BJ (cell line): Measurements from ENCODE around the gene RAB27A. TPM values are rescaled to one million over a fixed set of nuclear protein-coding genes. Genes with fewer than 3 reads are reported as not detected.

Experiments used
- CTCF ChIA-PET: fragments of 350-600 bp; formaldehyde crosslinking; extraction: SDS; loops from one replicate; lab custom pipeline; 2021; ENCODE audit warnings: antibody characterized with exemption, inconsistent platforms; lab: Yijun Ruan, JAX
- POLR2A ChIA-PET: fragments of 300-600 bp; sonication (Branson Sonifier 250); formaldehyde crosslinking; extraction: SDS; loops from one replicate; lab custom pipeline; 2021; ENCODE audit warnings: antibody characterized with exemption; lab: Charles Lee
- DNase-seq: peaks from one replicate; pipeline ENCODE4 v3.0.0-alpha.2; 2011; ENCODE audit warnings: low read depth
- H3K27me3 ChIP-seq: 2 replicates; pipeline ENCODE4 v1.6.0; 2011; ENCODE audit warnings: low read length; ENCODE audit not compliant: control insufficient read depth, insufficient read depth
- H3K36me3 ChIP-seq: 2 replicates; pipeline ENCODE4 v1.5.1; 2011; ENCODE audit warnings: low read length; ENCODE audit not compliant: control insufficient read depth, insufficient read depth
- H3K4me3 ChIP-seq: 2 replicates; pipeline ENCODE4 v1.5.1; 2011; ENCODE audit warnings: low read depth, mild to moderate bottlenecking, control low read depth, low read length
- polyA plus RNA-seq: library from polyadenylated mRNA; depleted of rRNA; stranded (reverse); fragments of >200 nt; gene quantifications from 2 replicates; pipeline ENCODE4 v1.2.3, GENCODE V29; 2011
- TF ChIP-seq, protein P1 (sequence below): IDR thresholded peaks from 2 replicates; pipeline ENCODE4 v1.5.1; 2011; ENCODE audit warnings: low read depth, mild to moderate bottlenecking, control low read depth, inconsistent platforms, low read length, moderate library complexity; ENCODE audit not compliant: insufficient read depth

RAB27A gene
- polyA plus RNA-seq, 1 experiment: 12.1 TPM

DNA sequence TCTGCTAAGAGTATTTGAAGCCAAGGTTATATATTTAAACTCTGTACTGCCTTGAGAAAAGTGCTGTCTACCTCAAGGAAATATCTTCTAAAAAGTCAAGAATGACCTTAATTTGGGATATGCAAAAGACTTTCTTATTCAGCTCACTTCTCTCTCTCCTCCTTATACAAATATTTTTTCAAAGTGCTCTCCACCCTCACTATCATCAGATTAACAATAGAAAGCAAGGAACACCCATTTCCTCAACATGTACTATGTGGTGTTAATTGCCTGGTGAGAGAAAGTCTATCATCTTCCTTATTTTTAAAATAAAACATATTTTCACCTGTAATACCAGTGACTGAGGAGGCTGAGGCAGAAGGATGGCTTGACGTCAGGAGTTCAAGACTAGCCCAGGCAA lies 48.4 kb downstream of the RAB27A start:
- CTCF ChIA-PET: interaction anchor here (0.9 to 1.0 kb wide), 2 partner anchors 9 to 49 kb away, joined by 3 read pairs; no protein-coding TSS in a partner anchor
- TF ChIP-seq, protein P1, sequence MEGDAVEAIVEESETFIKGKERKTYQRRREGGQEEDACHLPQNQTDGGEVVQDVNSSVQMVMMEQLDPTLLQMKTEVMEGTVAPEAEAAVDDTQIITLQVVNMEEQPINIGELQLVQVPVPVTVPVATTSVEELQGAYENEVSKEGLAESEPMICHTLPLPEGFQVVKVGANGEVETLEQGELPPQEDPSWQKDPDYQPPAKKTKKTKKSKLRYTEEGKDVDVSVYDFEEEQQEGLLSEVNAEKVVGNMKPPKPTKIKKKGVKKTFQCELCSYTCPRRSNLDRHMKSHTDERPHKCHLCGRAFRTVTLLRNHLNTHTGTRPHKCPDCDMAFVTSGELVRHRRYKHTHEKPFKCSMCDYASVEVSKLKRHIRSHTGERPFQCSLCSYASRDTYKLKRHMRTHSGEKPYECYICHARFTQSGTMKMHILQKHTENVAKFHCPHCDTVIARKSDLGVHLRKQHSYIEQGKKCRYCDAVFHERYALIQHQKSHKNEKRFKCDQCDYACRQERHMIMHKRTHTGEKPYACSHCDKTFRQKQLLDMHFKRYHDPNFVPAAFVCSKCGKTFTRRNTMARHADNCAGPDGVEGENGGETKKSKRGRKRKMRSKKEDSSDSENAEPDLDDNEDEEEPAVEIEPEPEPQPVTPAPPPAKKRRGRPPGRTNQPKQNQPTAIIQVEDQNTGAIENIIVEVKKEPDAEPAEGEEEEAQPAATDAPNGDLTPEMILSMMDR: no peak
- Histone ChIP-seq H3K4me3 (no peak overlapping the region), H3K27me3 (no peaks in the 10 kb centered on the region), H3K36me3 (no peaks in the 10 kb centered on the region)
- no peak for DNase-seq
- POLR2A ChIA-PET: no interaction called here

DNA sequence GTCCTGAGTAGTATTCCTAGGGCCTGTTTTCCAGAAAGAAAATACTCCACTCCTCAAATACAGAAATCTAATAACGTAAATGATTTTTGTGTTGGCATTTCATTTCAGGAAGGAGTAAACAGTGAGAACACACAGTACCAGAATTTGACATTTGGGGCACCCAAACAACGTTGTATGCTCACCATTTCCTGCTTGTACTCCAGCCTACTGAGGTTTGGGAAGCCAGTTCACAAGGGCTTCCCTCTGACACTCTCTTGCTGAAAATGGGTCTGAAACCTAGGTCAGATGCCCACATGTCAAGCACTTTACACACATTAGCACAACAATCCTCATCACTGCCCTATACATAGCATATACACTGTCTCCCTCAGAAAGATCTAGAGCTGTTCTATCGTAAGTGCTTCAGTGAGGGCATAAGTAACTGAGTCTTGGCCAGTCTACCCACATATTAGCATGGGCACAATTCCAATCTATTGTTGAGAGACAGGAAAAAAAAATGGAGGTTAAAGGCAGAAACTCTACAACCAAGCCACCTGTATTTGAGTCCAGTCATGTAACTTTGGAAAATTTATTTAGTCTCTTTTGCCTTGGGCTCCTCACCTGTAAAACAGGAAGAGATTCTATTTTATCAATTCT lies 49.4 kb downstream of the RAB27A start:
- H3K4me3 ChIP-seq: no peak overlapping the region
- TF ChIP-seq, protein P1: no peak
- no peaks in the 10 kb centered on the region for H3K27me3 ChIP-seq
- CTCF ChIA-PET: interaction anchor here (0.9 kb wide), 1 partner anchor 50 kb away, joined by 3 read pairs; no protein-coding TSS in a partner anchor
- no peaks in the 10 kb centered on the region for H3K36me3 ChIP-seq
- DNase-seq: no peak
- POLR2A ChIA-PET: no interaction called here

DNA sequence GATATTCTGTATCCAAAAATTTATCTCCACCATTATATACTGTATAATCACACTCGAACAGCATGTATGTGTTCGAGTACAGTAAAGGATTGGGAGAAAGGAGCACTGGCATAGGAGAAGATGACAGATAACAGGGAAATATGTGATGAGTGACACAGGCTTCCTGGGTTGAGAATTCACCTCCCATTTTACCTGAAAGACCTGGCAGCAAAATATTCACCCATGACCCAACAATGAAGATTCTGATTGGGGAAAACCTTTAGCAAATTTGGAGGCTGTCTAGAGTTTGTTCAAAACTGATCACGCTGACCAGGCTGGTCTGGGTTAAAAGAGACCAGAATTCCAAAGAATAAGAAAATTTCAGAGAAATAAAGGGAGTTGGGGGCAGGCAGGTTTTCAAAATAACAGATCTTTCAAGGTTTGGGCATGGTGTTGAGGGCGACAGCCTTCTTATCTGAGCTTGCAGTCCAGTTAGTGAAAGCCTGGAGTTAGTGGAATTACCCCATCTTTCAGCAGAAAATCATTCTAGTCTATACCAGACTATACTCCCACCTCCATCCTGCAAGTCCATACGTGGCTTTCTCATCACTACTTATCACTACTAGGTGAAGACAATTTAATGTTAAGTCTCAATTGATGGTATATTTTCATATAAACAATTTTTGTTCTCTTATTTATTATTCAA lies 50.0 kb downstream of the RAB27A start:
- CTCF ChIA-PET: no interaction called here
- TF ChIP-seq, protein P1: no peak
- Histone ChIP-seq H3K36me3 (no peaks in the 10 kb centered on the region), H3K4me3 (no peak overlapping the region), H3K27me3 (no peaks in the 10 kb centered on the region)
- POLR2A ChIA-PET: no interaction called here
- no peak for DNase-seq

DNA sequence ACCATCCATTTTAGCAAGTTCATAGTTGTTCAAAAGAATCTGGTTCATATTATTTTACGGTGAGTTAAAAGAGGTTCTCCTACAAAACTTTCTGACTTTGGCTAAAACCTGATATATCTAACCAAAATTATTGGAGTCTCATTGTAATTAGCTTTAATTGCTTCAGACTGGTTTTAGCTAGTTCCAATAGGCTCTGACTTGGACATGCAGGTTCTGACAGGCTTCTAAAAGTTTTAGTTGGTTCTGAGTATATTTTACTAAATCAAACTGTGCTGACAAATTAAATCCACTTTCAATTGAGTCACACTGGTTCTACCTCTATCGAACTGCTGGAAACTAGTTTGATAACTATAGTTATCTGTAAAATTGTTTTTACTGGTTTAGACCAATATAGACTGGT lies 50.7 kb downstream of the RAB27A start:
- no peaks in the 10 kb centered on the region for H3K27me3 ChIP-seq
- ChIA-PET POLR2A (no interaction called here), CTCF (no interaction called here)
- no peak for DNase-seq
- TF ChIP-seq, protein P1: no peak
- no peaks in the 10 kb centered on the region for H3K36me3 ChIP-seq
- no peak overlapping the region for H3K4me3 ChIP-seq
